Jurkat, Clone E6-1 (cell line): ENCODE data around the gene CCR8.

ENCODE experiments used
- DNase-seq: peaks from one replicate; pipeline ENCODE4 v3.0.0-alpha.2; 2011; ENCODE audit warnings: low read depth, low spot score
- H3K4me3 ChIP-seq: 2 replicates; pipeline ENCODE4 v1.5.1; 2011; ENCODE audit warnings: mild to moderate bottlenecking, low read length, control low read depth, moderate library complexity

The CCR8 gene

GRCh38 chr3:39379778-39380155 lies 50.3 kb downstream of the CCR8 start:
- peak; percentile 60 for DNase-seq
- no peak overlapping the region for H3K4me3 ChIP-seq

- DNase-seq: no peak
- no peak overlapping the region for H3K4me3 ChIP-seq
Measured at GRCh38 chr3:39381432-39381831, 51.9 kb downstream of the CCR8 start.
